Hematopoietic multipotent progenitor cell treated with erythropoietin and hydrocortisone succinate and interleukin-3 and kit ligand, for 8 days (in vitro differentiated cells): ENCODE data around the gene LMO7.
"Not testable (repeated sequence)": the region's sequence is repeated elsewhere in the genome, so short reads cannot be mapped to it uniquely, and the experiment has no call there.

ENCODE experiments used
- DNase-seq: peaks from one replicate; pipeline ENCODE4 v3.0.0-alpha.2; 2015

LMO7 gene

DNA sequence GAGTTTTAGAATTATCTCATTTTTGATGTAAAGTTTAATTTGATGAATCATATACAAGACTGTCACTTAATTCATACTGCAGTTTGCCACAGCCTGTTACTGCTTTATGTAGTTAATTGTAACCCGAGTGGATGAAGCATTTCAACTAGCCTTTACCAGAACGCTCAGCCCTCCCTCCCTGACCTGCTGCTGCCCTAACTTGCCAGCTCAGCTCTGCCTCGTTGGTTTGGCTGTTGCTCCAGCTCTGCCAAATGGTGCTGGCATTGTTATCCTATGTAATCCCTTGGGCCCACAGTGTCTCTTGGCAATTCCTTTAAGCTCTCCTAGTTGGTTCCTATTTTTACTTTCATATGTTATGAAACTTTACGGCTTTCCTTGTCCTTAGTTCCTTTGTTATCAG lies 113.3 kb downstream of the LMO7 start:
- DNase-seq = no peak

DNA sequence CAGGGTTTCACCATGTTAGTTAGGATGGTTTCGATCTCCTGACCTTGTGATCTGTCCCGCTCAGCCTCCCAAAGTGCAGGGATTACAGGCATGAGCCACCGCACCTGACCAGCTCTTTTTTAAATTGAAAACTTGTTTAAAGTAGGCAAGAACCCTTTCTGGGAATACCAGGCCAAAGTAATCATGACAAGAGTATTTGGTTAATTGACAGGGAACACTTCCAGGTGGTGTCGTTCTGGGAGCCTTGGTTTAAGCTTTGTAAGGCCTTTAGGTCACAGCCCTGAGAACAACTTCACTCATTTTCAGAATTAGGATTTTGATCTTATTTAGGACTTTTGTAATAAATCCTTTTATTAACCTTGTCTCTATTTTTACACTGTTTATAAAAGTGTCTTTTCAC lies 115.2 kb downstream of the LMO7 start:
- DNase-seq = no peak

DNA sequence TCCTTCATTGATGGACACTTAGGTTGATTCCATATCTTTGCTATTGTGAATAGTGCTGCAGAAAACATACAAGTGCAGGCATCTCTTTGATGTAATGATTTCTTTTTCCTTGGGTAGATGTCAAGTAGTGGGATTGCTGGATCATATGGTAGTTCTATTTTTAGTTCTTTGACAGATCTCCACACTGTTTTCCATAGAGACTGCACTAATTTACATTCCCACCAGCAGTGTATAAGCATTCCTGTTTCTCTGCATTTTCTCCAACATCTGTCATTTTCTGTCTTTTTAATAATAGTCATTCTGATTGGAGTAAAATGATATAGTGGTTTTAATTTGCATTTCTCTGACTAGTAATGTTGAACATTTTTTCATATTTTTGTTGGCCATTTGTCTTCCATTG lies 116.7 kb downstream of the LMO7 start:
- no peak for DNase-seq

DNA sequence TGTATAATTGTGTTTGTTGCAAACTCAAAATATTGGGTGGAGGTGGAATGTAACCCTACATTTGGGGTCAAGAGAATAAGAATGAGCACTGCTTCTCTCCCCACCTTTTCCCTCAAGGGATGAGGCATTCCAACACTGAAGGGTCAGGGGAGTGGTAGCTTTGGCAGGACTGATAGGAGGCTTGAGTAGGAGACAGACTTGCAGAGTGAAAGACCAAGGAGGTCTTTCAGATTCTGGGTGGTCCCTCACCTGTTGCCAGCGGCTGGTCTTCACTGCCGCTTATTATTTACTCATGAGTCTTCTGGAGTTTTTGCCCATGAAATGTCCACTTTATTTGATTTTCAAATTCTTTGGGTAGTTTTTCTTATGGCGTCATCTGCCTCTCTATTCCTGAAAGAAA lies 118.8 kb downstream of the LMO7 start:
- no peak for DNase-seq

DNA sequence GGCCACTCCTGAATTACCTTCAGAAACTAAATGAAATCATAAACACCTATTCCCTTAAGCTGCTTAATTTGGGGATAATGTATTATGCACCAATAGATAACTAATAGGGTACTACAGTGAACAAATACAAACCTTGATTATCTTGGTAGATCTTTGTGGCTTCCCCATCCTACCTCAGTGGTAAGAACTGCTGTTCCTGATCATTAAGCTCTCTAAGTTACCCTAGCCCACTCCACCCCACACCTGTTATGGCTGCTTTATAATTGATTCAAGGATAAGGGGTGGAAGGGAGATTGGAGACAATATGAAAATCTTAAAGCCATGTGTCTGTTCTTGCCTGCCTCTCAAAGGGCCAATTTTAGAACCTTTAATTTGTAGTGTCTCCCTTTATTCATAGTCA lies 121.2 kb downstream of the LMO7 start:
- no peak for DNase-seq

DNA sequence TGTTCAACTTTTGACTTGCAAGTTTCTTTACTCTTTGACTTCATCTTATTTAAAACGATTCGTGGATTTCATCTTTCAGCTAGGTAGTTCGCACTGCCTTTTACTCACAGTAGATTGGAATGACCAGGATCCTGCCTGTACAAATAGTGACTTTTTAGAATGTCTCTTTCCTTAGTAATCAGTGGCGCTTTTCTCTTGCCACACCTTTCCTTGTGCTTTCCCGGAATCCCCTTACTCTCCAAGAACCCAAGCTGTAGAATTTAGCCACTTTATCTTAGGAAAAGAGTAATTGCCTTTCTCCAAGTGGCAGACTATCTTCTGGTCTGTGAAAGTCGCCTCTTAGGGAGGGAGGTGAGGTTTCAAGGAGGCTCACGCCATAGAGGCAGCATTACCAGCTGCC lies 123.4 kb downstream of the LMO7 start:
- no peak for DNase-seq

DNA sequence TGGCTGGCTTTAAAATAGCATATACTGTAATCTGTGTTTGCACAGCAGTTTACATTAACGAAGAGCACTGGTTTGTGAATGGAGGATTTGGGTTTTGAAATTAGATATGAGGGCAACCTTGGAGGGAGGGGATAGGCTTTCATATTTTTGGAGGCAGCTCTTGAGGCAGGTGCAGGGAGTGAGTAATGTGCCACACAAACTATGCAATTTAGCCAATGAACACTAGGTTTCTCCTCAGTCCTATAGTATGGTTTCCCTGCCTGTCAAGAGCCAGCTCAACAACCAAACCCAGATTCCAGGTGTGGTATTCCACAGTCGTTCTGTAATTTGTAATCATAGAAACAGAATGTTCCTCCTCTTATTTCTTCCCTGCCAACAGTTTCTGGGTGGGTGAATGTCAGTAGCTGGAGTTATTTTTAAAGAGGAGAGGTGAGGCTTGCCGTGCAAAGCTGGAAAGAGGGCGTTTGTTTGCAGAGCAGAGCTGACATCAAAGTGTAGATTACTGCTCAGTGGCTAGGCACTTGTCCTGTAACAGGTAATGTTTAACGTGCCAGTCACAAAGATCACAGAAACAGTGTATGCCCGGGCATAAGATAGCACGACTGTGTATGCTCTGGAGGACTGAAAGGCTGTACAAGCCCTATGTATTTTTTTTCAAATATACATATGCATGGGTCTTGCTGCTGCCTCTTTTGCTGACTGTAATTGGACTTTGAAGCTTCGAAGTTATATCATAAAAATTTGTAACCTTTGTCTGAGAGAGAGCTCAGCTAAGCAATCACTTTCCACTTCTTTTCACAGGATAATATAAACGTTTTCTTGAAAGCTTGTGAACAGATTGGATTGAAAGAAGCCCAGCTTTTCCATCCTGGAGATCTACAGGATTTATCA lies 124.2 kb downstream of the LMO7 start:
- DNase-seq = no peak

DNA sequence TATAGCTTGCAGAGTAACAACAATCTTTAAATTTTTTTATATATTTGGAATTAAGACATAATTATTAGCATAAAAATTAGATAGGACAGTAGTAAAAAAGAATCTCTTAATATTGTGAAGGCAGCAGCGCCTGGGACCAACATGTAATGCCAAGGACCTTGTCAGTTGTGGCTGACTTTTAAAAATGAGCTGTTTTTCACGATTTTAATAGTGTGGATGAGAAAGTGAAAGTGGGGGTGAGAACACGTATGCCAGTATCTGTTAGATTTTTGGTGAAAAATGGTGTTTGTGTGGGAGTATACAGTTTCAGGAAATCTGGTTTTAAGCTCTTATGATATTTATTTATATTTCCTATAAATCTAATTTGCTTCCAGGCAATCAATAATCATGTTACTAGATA lies 125.2 kb downstream of the LMO7 start:
- DNase-seq = no peak

DNA sequence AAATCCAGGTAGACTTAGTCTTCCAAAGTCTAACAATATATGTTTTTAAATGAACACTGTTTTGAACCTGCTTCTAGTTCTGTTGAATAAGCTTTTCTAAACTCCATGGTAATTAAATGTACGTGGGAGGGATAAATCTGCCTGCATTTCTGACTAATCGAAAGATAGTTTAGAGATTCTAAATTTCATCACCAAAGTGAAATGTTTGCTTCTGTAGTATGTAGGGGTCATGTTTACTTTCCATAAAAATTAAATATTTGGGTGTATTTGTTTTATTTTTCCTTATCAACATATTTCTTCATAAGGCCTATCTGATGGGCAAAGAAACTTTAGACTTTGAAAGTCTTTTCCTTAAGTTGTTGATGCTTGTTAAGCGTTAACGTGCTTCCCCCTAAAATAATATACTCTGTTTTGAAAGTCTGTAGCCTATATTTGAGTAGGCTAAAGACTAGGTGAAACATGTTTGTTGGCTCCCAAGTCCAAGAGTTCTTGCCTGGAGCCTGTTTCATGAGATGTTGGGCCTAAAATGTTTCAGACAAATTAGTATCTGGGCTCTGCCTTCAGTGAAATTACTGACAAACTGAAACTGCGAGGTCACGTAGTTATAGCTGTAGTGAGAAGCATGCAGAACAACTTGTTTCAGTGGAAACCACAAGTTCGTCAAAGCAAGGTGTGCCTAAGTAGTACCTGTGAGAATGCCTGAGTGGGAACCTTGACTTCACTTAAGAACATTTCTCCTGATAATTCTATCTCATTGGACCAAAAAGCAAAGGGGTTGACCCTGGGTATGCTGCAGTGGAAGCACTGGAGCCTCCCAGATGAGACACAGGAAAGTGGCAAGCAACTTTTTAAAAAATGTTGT lies 126.2 kb downstream of the LMO7 start:
- peak; percentile 5 for DNase-seq

DNA sequence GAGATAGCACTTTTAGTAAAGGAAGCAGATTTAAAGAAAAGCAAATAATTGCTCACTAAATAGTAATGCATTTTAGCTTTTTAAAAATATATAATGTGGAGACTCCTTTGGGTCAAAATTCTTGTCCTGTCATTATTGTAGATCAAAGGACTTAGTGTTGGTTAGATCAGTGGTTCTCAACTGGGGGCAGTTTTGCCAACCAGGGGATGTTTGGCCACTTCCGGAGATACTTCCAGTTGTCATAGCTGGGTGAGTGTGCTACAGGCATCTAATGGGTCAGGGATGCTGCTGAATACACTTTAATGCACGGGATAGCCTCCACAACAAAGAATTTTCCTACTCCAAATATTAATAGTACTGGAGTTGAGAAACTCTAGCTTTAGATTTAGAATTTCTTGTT lies 126.8 kb downstream of the LMO7 start:
- no peak for DNase-seq

DNA sequence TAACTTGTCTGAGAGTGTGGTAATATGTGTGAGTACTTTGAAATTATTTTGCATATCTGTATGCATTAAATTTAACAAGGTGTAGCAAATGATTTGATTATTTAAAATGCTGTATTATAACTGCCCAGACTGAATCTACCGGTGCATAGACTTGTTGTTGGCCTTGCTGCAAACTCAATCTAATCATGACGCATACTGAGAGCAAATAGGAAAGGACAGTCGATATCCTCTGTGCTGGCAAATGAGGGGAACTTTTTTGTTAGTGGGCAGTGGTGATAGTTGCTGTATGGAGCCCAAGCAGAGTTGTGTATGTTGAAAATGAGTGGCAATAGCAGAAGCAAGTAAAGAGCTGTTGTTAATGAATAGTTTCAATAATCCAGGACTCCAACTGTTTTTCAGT lies 127.4 kb downstream of the LMO7 start:
- no peak for DNase-seq

DNA sequence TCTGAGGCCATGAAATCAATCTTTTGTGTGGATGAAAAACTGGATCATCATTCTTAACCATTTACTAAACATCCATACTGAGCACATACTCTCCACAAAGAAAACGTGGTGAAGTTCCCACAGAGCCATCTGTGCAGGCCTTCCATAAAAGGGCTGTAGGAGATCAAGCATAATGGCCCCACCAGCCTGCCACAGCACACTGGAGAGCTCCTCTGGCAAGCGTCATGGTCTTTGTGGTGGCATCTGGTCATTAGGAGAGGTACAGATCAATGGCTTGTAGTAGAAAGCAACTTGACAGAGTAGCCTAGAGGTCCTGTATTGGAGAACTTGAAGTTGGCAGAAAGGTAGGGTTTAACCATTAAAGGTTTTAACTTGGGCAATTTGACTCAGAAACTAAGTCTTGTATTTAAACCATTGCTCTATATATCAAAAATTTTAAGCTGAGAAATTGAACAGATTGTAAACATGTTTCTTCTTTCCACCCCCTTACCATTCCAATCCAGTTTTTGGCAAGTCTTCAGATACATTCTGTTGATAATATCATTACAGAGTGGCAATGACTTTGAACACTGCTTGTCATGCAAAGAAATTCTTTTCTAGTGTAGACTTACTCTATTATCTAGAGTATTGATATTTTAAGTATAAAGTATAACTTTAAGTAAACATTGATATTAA lies 128.3 kb downstream of the LMO7 start:
- DNase-seq = no peak

DNA sequence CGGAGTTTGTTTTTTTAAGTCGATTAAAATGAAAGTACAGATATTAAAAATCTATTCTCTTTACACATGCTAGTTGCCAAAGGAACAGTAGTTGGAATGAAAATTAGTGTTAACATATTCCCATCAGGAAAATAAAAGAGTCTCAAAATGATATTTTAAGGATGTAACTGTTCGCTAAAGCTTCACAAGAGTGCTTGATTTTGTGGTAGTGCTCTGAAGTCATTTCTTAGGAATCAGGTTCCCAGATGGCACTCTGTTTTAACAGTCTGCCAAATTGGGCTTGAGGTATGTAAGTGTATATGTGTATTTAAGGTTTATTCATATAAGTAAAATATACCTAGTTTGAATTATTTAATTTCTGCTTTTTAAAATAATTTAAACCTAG lies 128.8 kb downstream of the LMO7 start:
- no peak for DNase-seq

DNA sequence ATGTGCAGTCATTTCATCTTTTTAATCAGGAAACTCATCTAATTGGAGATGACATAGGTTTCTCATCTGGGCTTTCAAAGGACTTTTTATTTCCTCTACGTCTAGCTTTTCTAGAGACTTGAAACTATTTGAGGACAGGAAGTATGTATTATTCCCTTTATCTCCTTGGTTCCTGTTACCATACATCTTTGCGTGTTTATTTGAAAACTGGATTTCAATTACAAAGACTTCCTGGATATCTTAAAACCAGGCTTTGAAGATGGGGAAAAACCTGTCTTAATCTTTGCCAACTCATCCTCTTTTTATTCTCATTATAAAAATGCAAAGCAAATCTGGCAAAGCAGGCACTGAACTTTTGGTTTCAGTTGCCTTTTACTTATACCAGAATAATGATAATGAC lies 130.5 kb downstream of the LMO7 start:
- DNase-seq = no peak

DNA sequence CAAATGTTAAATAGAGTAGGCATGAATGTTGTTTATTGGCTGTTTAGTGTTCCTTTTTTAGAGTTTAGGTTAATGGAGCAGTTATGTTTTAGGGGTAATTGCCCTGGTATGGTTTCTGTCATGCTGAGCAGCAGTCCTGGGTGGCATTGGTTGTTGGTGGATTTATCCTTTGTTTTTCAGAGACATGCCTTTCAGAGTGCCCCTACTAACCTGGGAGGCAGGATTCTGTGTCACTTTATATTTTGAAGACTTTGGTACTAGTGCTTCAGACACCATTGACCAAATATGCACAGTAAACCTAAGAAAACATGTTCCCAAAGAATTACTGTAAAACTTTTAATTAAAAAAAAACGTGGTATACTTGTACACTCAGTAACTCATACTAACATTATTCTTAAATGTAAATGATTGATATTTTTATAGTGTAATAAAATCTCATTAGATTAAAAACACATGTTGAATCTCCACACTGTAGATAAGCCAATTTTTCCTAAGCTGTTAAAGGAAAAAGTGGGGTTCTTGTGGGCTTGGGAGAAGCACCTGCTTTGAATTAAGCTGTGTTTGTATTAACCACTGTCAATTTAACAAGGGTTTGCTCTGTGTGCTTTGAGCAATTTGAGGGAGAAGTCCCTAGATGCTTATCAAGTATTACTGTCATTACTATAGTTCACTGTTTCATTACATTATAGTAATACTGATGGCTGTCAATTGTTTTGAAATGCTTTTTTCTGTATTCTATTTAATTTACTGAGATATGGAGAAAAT lies 133.2 kb downstream of the LMO7 start:
- no peak for DNase-seq

DNA sequence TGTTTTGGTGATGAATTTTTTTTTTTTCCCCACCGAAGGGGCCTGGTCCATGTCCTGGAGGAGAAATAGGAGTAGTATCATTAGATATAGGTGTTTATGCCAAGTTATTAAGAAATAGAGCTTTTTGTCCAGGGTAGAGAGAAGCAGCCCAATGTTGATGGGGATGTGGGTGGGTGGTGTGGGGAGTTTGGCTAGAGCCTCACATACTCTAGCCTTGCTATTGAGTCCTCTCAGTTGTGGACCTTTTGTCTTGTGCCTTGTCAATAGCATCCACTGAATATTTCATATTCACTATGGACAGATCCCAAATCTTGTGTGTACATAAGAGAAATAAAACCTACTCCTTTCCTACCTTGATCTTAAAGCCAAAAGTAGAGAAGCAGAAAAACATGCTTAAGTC lies 134.0 kb downstream of the LMO7 start:
- no peak for DNase-seq

DNA sequence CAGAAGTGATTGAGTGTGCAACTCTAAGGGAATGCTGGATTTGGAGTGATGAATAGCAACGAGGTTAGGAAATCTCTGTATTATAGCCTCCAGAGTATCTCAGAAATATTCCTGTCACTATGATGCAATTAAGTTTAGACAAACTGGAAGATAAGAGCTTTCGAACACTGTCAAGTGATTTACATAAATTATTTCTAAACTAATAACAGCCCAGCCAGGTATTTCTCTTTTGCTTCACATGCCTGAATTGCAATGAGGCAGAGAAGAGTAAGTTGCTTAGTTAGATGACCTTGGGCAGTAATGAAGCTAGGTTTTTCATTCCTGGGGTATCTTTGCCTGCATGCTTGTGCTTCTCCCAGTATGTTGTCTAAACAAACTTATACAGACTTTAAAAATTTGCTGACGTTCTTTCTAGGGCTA lies 134.5 kb downstream of the LMO7 start:
- DNase-seq = no peak

DNA sequence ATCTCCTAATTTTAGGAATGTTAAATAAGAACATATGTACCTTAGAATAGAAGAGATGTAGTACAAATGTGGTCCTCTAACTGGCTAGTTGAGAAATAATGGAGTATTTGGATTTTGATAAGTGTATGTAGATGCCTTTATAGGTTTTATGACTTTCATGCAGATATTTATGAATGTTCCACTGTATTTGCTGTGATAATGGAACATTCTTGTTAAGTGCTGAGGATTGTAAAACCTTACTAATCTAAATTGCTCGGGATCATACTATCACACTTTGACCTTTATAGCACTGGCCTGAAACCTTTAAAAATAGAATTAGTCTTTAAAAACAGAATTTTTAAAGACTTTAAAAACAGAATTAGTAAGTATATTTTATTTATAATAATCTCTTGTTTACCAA lies 135.1 kb downstream of the LMO7 start:
- no peak for DNase-seq

DNA sequence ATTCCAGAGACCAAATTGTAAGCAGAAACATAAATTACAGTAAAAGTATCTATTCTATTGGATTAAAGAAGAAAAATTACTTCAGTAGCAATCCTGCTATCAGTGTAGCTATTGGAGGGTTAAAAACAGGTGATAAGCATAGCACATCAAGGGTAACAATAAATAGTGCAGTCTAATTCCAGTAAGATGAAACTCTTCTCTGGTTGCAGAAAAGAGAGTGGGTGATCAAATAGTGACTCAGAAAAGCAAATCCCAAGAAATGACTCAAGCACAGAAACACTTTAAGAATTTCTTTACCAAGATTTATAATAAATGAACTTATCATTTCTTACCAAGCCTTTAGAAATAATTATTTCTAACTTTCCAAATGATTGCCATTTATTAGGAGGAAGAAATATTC lies 135.7 kb downstream of the LMO7 start:
- no peak for DNase-seq

DNA sequence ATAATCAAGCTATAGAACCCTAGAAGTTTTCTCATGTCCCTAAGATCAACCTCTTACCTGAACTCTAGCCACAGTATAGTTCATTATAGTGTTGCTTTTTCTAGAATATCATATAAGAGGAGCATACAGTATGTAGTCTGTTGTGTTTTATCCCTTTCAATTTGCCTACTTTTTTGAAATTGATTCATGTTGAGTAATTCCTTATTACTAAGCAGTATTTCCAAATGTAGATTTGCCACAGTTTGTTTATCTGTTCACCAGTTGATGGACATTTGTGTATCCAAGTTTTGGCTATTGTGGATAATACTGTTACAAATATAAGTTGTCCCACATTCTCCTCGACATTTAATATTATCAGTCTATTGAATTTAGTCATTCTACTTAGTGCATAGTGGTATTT lies 138.0 kb downstream of the LMO7 start:
- DNase-seq = no peak

DNA sequence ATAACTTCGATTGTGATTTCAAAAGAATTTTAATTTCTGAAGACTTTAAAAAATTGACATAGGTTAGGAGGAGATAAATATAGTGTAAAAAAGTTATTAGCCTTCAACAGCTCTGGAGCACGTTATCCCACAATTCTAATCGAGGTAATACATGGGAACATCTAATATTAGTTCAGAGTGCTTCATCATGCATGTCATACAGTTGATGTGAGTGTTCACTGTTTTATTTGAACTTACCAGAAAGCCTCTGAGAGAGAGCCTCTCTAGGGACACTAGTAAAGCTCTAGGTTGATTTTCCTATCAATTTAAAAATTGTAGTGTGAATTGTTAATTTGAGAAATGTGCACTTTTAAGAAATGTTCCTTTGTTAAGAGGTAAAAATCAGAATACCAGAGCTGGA lies 140.4 kb downstream of the LMO7 start:
- DNase-seq = no peak

DNA sequence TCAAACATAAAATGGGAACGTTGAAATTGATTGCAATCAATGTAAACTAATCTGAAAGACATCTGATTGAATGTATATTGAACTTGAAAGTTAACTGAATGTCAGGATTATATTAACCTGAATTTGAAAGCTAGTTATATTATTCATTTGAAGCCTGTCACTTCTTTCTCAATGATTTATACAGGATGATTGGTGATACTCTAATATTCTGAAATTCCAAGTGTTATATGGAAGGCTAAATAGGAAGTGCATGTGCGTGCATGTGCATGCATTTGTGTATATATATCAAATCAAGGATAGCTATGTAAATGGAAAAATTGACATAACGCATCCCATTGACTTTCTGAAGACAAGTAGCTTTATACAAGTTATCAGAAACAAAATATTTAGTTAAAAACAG lies 143.3 kb downstream of the LMO7 start:
- DNase-seq = no peak

DNA sequence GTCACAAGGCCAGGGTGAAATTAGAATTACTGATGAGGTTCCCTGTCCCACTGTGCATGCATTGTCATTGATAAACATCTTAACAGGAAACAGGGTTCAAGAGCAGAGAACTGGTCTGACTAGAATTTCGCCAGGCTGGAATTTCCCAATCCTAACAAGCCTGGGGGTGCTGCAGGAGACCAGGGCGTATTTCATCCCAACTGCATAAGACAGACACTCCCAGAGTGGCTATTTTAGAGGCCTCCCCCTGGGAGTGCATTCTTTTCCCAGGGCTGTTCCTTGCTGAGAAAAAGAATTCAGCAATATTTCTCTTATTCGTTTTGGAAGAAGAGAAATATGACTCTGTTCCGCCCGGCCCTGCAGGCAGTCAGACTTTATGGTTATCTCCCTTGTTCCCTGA lies 144.0 kb downstream of the LMO7 start:
- not testable (repeated sequence) for DNase-seq
